Glutamatergic neuron (in vitro differentiated cells): ENCODE measurements around the gene KLHDC3. TPM values are rescaled to one million over a fixed set of nuclear protein-coding genes. Genes with fewer than 3 reads are reported as not detected.

Experiments
- DNase-seq: peaks from one replicate; pipeline ENCODE4 v3.0.0; 2022
- H3K27ac Mint-ChIP-seq: one replicate; pipeline ENCODE4 v1.8.0; 2020; ENCODE audit warnings: mild to moderate bottlenecking, mixed read lengths, inconsistent platforms; ENCODE audit not compliant: unreplicated experiment
- H3K27me3 Mint-ChIP-seq: one replicate; pipeline ENCODE4 v1.8.0; 2020; ENCODE audit warnings: mild to moderate bottlenecking, moderate library complexity, mixed read lengths, inconsistent platforms; ENCODE audit not compliant: unreplicated experiment
- H3K36me3 Mint-ChIP-seq: one replicate; pipeline ENCODE4 v1.8.0; 2020; ENCODE audit warnings: mild to moderate bottlenecking, mixed read lengths, inconsistent platforms; ENCODE audit not compliant: unreplicated experiment
- H3K4me1 Mint-ChIP-seq: one replicate; pipeline ENCODE4 v1.8.0; 2020; ENCODE audit warnings: mild to moderate bottlenecking, low read depth, mixed read lengths, inconsistent platforms; ENCODE audit not compliant: unreplicated experiment
- H3K4me3 Mint-ChIP-seq: one replicate; pipeline ENCODE4 v1.8.0; 2020; ENCODE audit warnings: mild to moderate bottlenecking, mixed read lengths, inconsistent platforms; ENCODE audit not compliant: unreplicated experiment
- H3K9me3 Mint-ChIP-seq: one replicate; pipeline ENCODE4 v1.8.0; 2020; ENCODE audit warnings: mild to moderate bottlenecking, moderate library complexity, mixed read lengths, inconsistent platforms; ENCODE audit not compliant: unreplicated experiment
- CTCF ChIP-seq: fragments of 200-600 bp; sonication (generic); IDR thresholded peaks from one replicate; pipeline ENCODE4 v1.5.0; 2021; ENCODE audit not compliant: partially characterized antibody, unreplicated experiment
- total RNA-seq: library from RNA; stranded (reverse); fragmentation: NEBNext Ultra II Directional; extraction: Animal tissue kit (Norgen Biotek cat#: 25700); gene quantifications from one replicate; pipeline ENCODE4 v1.2.1, GENCODE V29; 2021; ENCODE audit not compliant: unreplicated experiment

Gene KLHDC3
- total RNA-seq, 1 donor from 2014 or later = 119 TPM

GRCh38 chr6:42968783-42969182 lies 45.3 kb upstream of the KLHDC3 start:
- no peak for TF ChIP-seq CTCF
- no peaks in the 10 kb centered on the region for H3K4me1 Mint-ChIP-seq

GRCh38 chr6:42969431-42969830 lies 44.6 kb upstream of the KLHDC3 start:
- Mint-ChIP-seq H3K4me3 (no peak overlapping the region), H3K4me1 (no peaks in the 10 kb centered on the region), H3K36me3 (no peaks in the 10 kb centered on the region), H3K9me3 (no peaks in the 10 kb centered on the region), H3K27ac (no peak overlapping the region), H3K27me3 (peaks cover 5% of the 10 kb centered on the region)
- TF ChIP-seq CTCF = no peak
- DNase-seq = no peak

More at GRCh38 chr6:42968783-42969182, 45.3 kb upstream of the KLHDC3 start:
- Mint-ChIP-seq H3K27ac (no peak overlapping the region), H3K9me3 (no peaks in the 10 kb centered on the region), H3K27me3 (peaks cover 5% of the 10 kb centered on the region), H3K36me3 (no peaks in the 10 kb centered on the region), H3K4me3 (no peak overlapping the region)
- no peak for DNase-seq

DNA sequence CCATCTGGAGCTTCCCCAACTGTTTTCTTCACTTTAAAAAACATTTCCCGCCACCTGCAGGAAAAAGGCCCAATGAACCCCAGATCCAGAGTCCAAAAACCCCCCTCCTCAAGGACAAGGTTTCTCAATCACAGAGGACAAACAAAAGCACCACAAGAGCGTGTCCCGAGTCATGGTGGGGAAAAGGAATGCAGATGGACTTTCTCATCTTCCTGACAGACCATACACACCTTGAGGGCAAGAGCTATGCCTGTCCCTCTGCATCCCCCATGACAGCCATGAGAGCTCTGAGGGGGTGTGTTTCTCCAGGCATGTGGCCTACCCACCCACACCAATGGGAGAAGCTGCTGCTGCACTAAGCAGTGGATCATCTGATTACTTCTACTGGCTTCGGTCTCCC lies 44.1 kb upstream of the KLHDC3 start:
- H3K27ac Mint-ChIP-seq = no peak overlapping the region

DNA sequence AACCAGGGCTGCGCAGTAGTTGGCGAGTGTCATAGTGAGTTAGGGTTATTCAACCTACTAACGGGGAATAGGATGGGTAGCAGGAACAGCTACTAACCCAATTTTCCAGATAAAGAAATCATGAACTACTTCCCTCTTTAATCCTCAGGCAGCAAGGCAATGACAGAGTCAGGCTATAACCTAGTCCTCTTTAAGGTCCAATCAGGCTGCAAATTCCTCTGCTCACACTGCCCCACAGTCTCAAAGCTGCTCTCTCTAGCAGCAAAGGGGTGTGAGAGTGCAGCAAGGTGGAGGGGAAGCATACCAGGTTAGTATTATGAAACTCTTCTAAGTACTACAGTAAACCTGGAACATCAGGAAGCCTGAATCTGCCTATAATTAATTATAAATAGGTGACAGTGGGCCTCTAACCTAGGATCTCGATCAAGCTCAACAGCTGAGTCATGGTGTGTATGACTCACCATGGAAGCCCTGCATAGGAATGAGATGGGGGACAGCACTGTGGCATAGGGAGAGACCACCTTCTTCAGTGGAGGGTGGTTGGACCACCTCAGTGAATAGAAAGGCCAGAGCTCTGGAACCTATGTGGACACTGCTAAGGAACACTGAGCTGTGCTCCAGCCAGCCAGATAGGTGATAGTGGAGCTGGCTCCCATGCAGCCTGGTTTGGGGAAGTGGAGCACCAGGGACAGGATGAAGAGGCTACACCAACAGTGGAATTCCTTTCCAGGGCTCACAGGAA lies 43.0 kb upstream of the KLHDC3 start:
- H3K36me3 Mint-ChIP-seq = no peaks in the 10 kb centered on the region
- peaks cover 2% of the 10 kb centered on the region for H3K4me1 Mint-ChIP-seq
- peaks cover 2% of the 10 kb centered on the region for H3K27me3 Mint-ChIP-seq
- no peak overlapping the region for H3K27ac Mint-ChIP-seq
- H3K9me3 Mint-ChIP-seq = no peaks in the 10 kb centered on the region
- no peak for DNase-seq
- TF ChIP-seq CTCF = no peak
- H3K4me3 Mint-ChIP-seq = no peak overlapping the region

More for the DNA sequence above, 44.1 kb upstream of the KLHDC3 start:
- peaks cover 5% of the 10 kb centered on the region for H3K27me3 Mint-ChIP-seq
- no peak for TF ChIP-seq CTCF
- H3K4me3 Mint-ChIP-seq = no peak overlapping the region
- H3K4me1 Mint-ChIP-seq = no peaks in the 10 kb centered on the region
- H3K9me3 Mint-ChIP-seq = no peaks in the 10 kb centered on the region
- DNase-seq = no peak
- no peaks in the 10 kb centered on the region for H3K36me3 Mint-ChIP-seq

DNA sequence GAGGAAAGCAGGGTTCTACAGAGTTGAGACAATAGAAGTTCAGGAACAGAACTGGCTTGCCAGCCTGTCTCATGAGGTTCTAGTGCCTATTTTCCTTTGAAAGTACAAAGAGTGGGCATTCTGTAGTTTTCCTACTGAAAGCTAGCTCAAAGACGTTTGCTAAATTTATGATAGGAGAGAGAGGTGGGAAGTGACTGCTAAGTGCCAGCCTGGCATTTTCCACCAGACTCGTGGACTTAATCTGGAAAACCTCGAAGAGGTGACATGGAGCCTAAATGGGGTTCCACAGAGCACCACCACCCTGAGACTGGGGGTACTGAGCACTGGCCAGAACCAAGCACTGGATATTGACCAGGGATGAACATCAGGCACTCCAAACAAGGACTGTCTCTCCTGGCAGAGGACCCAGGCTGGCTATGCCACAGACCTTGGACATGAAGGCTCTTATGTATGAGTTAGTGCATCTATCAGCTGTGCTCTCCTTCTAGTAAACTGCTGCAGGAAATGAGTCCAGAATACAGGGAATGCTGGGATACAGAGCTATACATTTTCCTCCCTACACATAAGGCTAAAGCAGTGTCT lies 42.2 kb upstream of the KLHDC3 start:
- Mint-ChIP-seq H3K4me3 (no peak overlapping the region), H3K9me3 (no peaks in the 10 kb centered on the region), H3K36me3 (no peaks in the 10 kb centered on the region), H3K4me1 (peaks cover 2% of the 10 kb centered on the region), H3K27me3 (peaks cover 2% of the 10 kb centered on the region), H3K27ac (no peak overlapping the region)
- TF ChIP-seq CTCF = no peak
- no peak for DNase-seq
